IMR-90 (cell line): ENCODE data around the gene CEP41.

Source experiments
- CTCF ChIP-seq: conservative IDR thresholded peaks from 2 replicates; pipeline ENCODE4 v1.5.1; 2012; ENCODE audit warnings: mild to moderate bottlenecking, low read depth, low read length, improper control_type of control experiment
- MXI1 ChIP-seq: IDR thresholded peaks from 2 replicates; pipeline ENCODE4 v1.6.1; 2012; ENCODE audit warnings: low read depth, mild to moderate bottlenecking, low read length, moderate library complexity, borderline replicate concordance
- NFE2L2 ChIP-seq: fragments of 150-350 bp; IDR thresholded peaks from 2 replicates; pipeline ENCODE4 v1.6.1; 2016; ENCODE audit warnings: low read depth, mild to moderate bottlenecking, low read length
- POLR2A ChIP-seq: IDR thresholded peaks from 2 replicates; pipeline ENCODE4 v1.6.1; 2012; ENCODE audit warnings: mild to moderate bottlenecking, low read depth, low read length
- RAD21 ChIP-seq: IDR thresholded peaks from 2 replicates; pipeline ENCODE4 v1.6.1; 2012; ENCODE audit warnings: low read length, improper control_type of control experiment

- TF ChIP-seq CTCF = no peak
- no peak for TF ChIP-seq POLR2A
- TF ChIP-seq RAD21 = no peak
- no peak for TF ChIP-seq NFE2L2
- TF ChIP-seq MXI1 = no peak
These were observed 22.5 kb downstream of the CEP41 start for GRCh38 chr7:130418306-130418705.
